HCT116 (cell line): ENCODE results near the gene MPEG1. TPM values are rescaled to one million over a fixed set of nuclear protein-coding genes. Genes with fewer than 3 reads are reported as not detected.

ENCODE experiments used
- ATAC-seq: fragments of 200-7000 bp; cut with Tn5 transposase; 2 replicates; pipeline ENCODE4 v1.9.1; 2020; ENCODE audit warnings: mild to moderate bottlenecking, moderate library complexity
- BruUV-seq: library from RNA; stranded (reverse); fragments of 400-500 nt; replicated peaks from 2 replicates; lab custom pipeline; 2021; lab: Mats Ljungman, UMichigan
- CTCF ChIA-PET: fragments of 300-600 bp; sonication (Branson Sonifier 250); formaldehyde crosslinking; loops from one replicate; lab custom pipeline; 2021; ENCODE audit warnings: antibody characterized with exemption; lab: Charles Lee
- POLR2A ChIA-PET: fragments of 300-600, 350-600 bp; sonication (Branson Sonifier 250); formaldehyde crosslinking; loops from one replicate; lab custom pipeline; 2021; ENCODE audit warnings: antibody characterized with exemption; lab: Charles Lee
- RAD21 ChIA-PET, 2 experiments: fragments of 300-600 bp; sonication (Branson Sonifier 250); formaldehyde crosslinking; loops; one replicate each; lab custom pipeline; 2023; ENCODE audit warnings: low total read pairs in 2 of 2; ENCODE audit not compliant: uncharacterized antibody in 2 of 2, unreplicated experiment in 2 of 2, low non-redundant PET in 1 of 2; lab: Charles Lee
- DNase-seq: peaks from one replicate; pipeline ENCODE4 v3.0.0-alpha.2; 2010; ENCODE audit warnings: low read depth, low spot score
- H2AFZ ChIP-seq: fragments of 200-600 bp; shearing (Covaris generic), sonication (generic); 2 replicates; pipeline ENCODE4 v1.6.1; 2017; ENCODE audit warnings: low read depth, mixed run types, mixed read lengths, antibody characterized with exemption, low read length; ENCODE audit not compliant: poor library complexity, severe bottlenecking
- H3K27ac ChIP-seq: 2 replicates; pipeline ENCODE4 v1.5.1; 2012; ENCODE audit warnings: low read depth, low read length
- H3K27me3 ChIP-seq: fragments of 200-600 bp; sonication (generic); 2 replicates; pipeline ENCODE4 v1.6.1; 2016; ENCODE audit warnings: mixed run types, low read length, mixed read lengths; ENCODE audit not compliant: insufficient read depth
- H3K36me3 ChIP-seq, 2 experiments: fragments of 200-500 bp in 1 of 2; fragments of 200-600 bp in 1 of 2; sonication (Bioruptor generic) in 1 of 2; sonication (generic) in 1 of 2; 2 replicates each; pipeline versions ENCODE4 v1.5.1 to v1.6.1; 2014 to 2016; ENCODE audit warnings: low read length in 2 of 2, inconsistent platforms in 1 of 2, mixed read lengths in 1 of 2, mixed run types in 1 of 2; ENCODE audit not compliant: insufficient read depth in 2 of 2, control insufficient read depth in 1 of 2
- H3K4me1 ChIP-seq, 2 experiments: fragments of 200-600 bp in 1 of 2; sonication (generic) in 1 of 2; 2 replicates each; pipeline versions ENCODE4 v1.5.1 to v1.6.1; 2012 to 2017; ENCODE audit warnings: low read length in 2 of 2, inconsistent platforms in 1 of 2, mild to moderate bottlenecking in 1 of 2, mixed read lengths in 1 of 2, mixed run types in 1 of 2, moderate library complexity in 1 of 2; ENCODE audit not compliant: insufficient read depth in 2 of 2, control insufficient read depth in 1 of 2
- H3K4me2 ChIP-seq: fragments of 200-600 bp; sonication (generic); 2 replicates; pipeline ENCODE4 v1.6.1; 2017; ENCODE audit warnings: mixed run types, low read length, mixed read lengths
- H3K4me3 ChIP-seq, 2 experiments: fragments of 200-600 bp in 1 of 2; sonication (generic) in 1 of 2; replicated peaks in 1 of 2; 2 replicates each; pipeline ENCODE4 v1.5.1; 2011 to 2016; ENCODE audit warnings: low read length in 2 of 2, control low read depth in 1 of 2, low read depth in 1 of 2, mild to moderate bottlenecking in 1 of 2, mixed read lengths in 1 of 2, mixed run types in 1 of 2
- H3K79me2 ChIP-seq: fragments of 200-600 bp; sonication (generic); 2 replicates; pipeline ENCODE4 v1.6.1; 2017; ENCODE audit warnings: mild to moderate bottlenecking, mixed run types, low read length, moderate library complexity, mixed read lengths; ENCODE audit not compliant: insufficient read depth
- H3K9ac ChIP-seq: fragments of 200-600 bp; sonication (generic); 2 replicates; pipeline ENCODE4 v1.6.1; 2016; ENCODE audit warnings: low read length, mixed read lengths
- H3K9me2 ChIP-seq: fragments of 200-600 bp; sonication (generic), shearing (Covaris generic); 2 replicates; pipeline ENCODE4 v1.6.1; 2017; ENCODE audit warnings: mixed run types, mild to moderate bottlenecking, moderate library complexity; ENCODE audit not compliant: insufficient read depth
- H3K9me3 ChIP-seq, 2 experiments: fragments of 200-500 bp in 1 of 2; fragments of 200-600 bp in 1 of 2; sonication (Bioruptor generic) in 1 of 2; sonication (generic) in 1 of 2; 2 replicates each; pipeline ENCODE4 v1.6.1; 2014 to 2017; ENCODE audit warnings: low read length in 2 of 2, mixed read lengths in 2 of 2, inconsistent platforms in 1 of 2, low read depth in 1 of 2, mild to moderate bottlenecking in 1 of 2, mixed run types in 1 of 2, moderate library complexity in 1 of 2; ENCODE audit not compliant: control insufficient read depth in 1 of 2, insufficient read depth in 1 of 2
- H4K20me1 ChIP-seq: fragments of 200-600 bp; sonication (generic), shearing (Covaris generic); 2 replicates; pipeline ENCODE4 v1.6.1; 2017; ENCODE audit warnings: mixed run types, mild to moderate bottlenecking, moderate library complexity; ENCODE audit not compliant: insufficient read depth
- CBX3 ChIP-seq: IDR thresholded peaks from 2 replicates; pipeline ENCODE4 v1.6.1; 2012; ENCODE audit warnings: low read depth
- ELF1 ChIP-seq: IDR thresholded peaks from 2 replicates; pipeline ENCODE4 v1.6.1; 2012; ENCODE audit warnings: low read depth, borderline replicate concordance
- EZH2 ChIP-seq: fragments of 200-600 bp; sonication (generic); IDR thresholded peaks from 2 replicates; pipeline ENCODE4 v1.6.1; 2017; ENCODE audit warnings: antibody characterized with exemption, mixed run types
- EZH2phosphoT487 ChIP-seq: fragments of 200-600 bp; IDR thresholded peaks from 2 replicates; pipeline ENCODE4 v1.6.1; 2018; ENCODE audit warnings: antibody characterized with exemption, borderline replicate concordance
- FOSL1 ChIP-seq: IDR thresholded peaks from 2 replicates; pipeline ENCODE4 v1.6.1; 2012; ENCODE audit warnings: low read depth
- JUND ChIP-seq: IDR thresholded peaks from 2 replicates; pipeline ENCODE4 v1.6.1; 2012
- POLR2AphosphoS5 ChIP-seq: IDR thresholded peaks from 2 replicates; pipeline ENCODE4 v1.6.1; 2011; ENCODE audit warnings: mild to moderate bottlenecking, low read depth, low read length, moderate library complexity
- SP1 ChIP-seq: IDR thresholded peaks from 2 replicates; pipeline ENCODE4 v1.6.1; 2012; ENCODE audit warnings: low read depth
- TCF7L2 ChIP-seq: IDR thresholded peaks from 2 replicates; pipeline ENCODE4 v1.7.0; 2011; ENCODE audit warnings: borderline replicate concordance, inconsistent platforms; ENCODE audit not compliant: insufficient read depth, insufficient read length; ENCODE audit errors: extremely low read depth
- YY1 ChIP-seq: IDR thresholded peaks from 2 replicates; pipeline ENCODE4 v1.6.1; 2011; ENCODE audit warnings: low read length, low read depth, moderate library complexity, mild to moderate bottlenecking; ENCODE audit not compliant: insufficient replicate concordance; ENCODE audit errors: extremely low read depth
- ZNF274 ChIP-seq: fragments of 200-500 bp; sonication (Bioruptor generic); IDR thresholded peaks from 2 replicates; pipeline ENCODE4 v1.6.1; 2014; ENCODE audit warnings: mild to moderate bottlenecking, low read depth, low read length, inconsistent platforms
- intact Hi-C: fragments of 100-400 bp; cut with micrococcal nuclease; formaldehyde crosslinking; loops from 2 replicates; pipeline ENCODE4 v1.10.0; 2022
- total RNA-seq: library from RNA; stranded (reverse); gene quantifications from one replicate; pipeline ENCODE4 v1.2.1, GENCODE V29; 2021; ENCODE audit not compliant: unreplicated experiment
- TF ChIP-seq, protein P1 (sequence below): IDR thresholded peaks from 2 replicates; pipeline ENCODE4 v1.6.1; 2012
- TF ChIP-seq, protein P2 (sequence below): IDR thresholded peaks from 2 replicates; pipeline ENCODE4 v1.6.1; 2012
- TF ChIP-seq, protein P3 (sequence below): IDR thresholded peaks from 2 replicates; pipeline ENCODE4 v1.6.1; 2011; ENCODE audit warnings: mild to moderate bottlenecking, low read length, moderate library complexity; ENCODE audit not compliant: insufficient replicate concordance; ENCODE audit errors: extremely low read depth

The MPEG1 gene
- total RNA-seq, 1 experiment from 2014 or later: 0.07 TPM

DNA sequence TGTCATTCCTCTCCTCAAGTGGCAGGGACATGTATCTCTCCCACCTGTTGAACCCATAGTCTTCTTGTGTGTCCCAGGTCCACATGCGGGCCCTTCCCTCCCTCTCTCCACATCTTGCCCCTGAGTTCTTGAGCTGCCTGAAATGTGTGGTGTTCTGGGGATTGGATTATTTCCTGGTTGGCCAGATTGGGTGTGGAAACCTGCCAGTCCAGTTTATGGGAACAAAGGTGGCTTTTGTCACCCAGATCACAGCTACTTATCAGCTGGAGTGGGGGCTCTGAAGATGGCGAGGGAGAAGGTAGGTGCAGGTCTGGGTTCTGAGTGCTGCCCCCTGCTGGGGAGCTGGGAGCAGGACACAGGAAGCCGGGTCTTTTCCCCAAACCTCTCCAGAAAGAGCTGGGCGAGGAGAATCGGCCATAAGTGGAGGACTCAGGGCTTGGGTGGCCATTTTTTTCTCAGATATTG is 26.6 kb downstream of the MPEG1 start (continued):
- no peak for TF ChIP-seq EZH2
- TF ChIP-seq ZNF274: no peak
- TF ChIP-seq POLR2AphosphoS5: no peak

DNA sequence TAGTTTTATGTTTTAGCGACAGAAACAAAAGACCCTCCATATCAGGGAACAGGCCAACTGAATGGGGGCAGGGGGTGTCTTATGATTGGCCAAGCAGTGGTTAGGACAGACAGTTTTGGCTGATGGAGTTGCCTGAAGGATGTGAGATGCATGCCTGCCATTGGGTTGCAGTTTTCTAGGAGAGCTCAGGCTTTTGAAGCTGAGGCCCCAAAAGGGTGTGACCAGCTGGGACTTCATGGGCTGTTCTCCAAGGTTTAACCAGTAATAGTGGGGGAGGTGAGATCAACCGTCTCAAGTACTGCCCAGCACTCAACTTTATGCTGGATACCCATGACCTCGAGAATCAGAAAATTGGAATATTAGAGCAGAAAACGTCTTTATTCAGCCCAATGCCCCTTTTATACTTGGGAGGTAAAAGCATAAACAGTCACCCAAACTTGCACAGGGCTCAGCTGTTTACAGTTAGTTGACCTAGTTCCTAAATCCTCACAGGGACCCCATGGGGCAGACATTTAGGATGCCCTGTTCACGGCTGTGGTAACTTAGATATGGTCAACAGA is 27.3 kb downstream of the MPEG1 start:
- no peak for DNase-seq
- intact Hi-C loops: no loop called here
- H3K4me2 ChIP-seq: peak overlapping the region; percentile 56; the same call in 1 of the 2 replicates

DNA sequence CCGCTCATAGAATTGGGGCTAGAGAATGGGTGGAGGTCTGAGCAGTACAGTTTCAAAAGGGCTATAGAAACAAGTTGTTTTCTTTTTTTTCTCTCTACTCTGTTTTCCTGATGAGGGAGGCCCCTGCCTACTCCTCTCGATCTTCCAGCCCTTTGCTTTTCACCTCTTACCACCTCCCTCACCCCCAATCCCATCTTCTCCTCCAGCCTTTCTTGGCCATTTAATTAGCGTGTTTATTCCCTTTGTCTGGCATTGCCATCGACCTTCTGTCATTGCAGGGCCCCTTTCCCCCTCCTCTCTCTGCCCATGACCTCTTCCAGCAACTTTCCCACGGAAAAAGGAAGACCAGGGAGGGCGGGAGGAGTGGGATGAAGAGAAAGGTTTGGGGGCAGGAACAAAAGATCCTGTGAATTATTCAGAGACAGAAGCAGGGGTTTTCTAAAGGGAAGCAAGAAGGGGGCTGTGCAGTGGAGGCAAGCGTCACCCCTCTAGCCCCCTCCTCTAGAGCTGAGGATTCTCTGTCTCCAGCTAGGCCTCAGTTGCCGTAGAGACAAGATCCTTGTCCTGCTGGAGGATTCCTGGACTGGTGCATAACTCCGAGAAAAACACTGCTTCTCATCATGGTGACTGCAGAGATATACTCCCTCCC is 27.9 kb downstream of the MPEG1 start:
- Histone ChIP-seq H3K4me2 (no peak overlapping the region), H3K9me3 (no peaks in the 10 kb centered on the region), H3K27me3 (no peaks in the 10 kb centered on the region), H3K4me3 (no peak overlapping the region), H3K9me2 (no peaks in the 10 kb centered on the region), H3K79me2 (no peaks in the 10 kb centered on the region), H4K20me1 (no peaks in the 10 kb centered on the region), H3K27ac (no peak overlapping the region), H3K9ac (no peak overlapping the region), H3K4me1 (peaks cover 13 to 20% of the 10 kb centered on the region in 2 experiments; a peak in 3 of 4 replicates), H2AFZ (no peak overlapping the region), H3K36me3 (no peaks in the 10 kb centered on the region)
- intact Hi-C loops: no loop called here
- ATAC-seq: no peak
- CTCF ChIA-PET: interaction anchor here (2.4 to 3.2 kb wide), 4 partner anchors 10 to 18 kb away, joined by 18 to 68 read pairs (median 24); partner anchors contain the start of gene DTX4
- no TSS peak for BruUV-seq
- POLR2A ChIA-PET: no interaction called here
- RAD21 ChIA-PET: no interaction called here
- DNase-seq: no peak
- TF ChIP-seq SP1 (no peak), JUND (no peak), TCF7L2 (no peak), FOSL1 (no peak), YY1 (no peak), EZH2 (no peak), EZH2phosphoT487 (no peak), POLR2AphosphoS5 (no peak)
- TF ChIP-seq, protein P1, sequence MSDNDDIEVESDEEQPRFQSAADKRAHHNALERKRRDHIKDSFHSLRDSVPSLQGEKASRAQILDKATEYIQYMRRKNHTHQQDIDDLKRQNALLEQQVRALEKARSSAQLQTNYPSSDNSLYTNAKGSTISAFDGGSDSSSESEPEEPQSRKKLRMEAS: no peak
- TF ChIP-seq, protein P2, sequence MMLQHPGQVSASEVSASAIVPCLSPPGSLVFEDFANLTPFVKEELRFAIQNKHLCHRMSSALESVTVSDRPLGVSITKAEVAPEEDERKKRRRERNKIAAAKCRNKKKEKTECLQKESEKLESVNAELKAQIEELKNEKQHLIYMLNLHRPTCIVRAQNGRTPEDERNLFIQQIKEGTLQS: no peak
- TF ChIP-seq, protein P3, sequence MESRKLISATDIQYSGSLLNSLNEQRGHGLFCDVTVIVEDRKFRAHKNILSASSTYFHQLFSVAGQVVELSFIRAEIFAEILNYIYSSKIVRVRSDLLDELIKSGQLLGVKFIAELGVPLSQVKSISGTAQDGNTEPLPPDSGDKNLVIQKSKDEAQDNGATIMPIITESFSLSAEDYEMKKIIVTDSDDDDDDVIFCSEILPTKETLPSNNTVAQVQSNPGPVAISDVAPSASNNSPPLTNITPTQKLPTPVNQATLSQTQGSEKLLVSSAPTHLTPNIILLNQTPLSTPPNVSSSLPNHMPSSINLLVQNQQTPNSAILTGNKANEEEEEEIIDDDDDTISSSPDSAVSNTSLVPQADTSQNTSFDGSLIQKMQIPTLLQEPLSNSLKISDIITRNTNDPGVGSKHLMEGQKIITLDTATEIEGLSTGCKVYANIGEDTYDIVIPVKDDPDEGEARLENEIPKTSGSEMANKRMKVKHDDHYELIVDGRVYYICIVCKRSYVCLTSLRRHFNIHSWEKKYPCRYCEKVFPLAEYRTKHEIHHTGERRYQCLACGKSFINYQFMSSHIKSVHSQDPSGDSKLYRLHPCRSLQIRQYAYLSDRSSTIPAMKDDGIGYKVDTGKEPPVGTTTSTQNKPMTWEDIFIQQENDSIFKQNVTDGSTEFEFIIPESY: no peak

More for the DNA sequence above, 27.3 kb downstream of the MPEG1 start:
- H3K9me2 ChIP-seq: no peaks in the 10 kb centered on the region
- POLR2A ChIA-PET: no interaction called here
- no TSS peak for BruUV-seq
- H3K79me2 ChIP-seq: no peaks in the 10 kb centered on the region
- peaks cover 13 to 20% of the 10 kb centered on the region in 2 experiments; a peak in 3 of 4 replicates for H3K4me1 ChIP-seq
- H3K9me3 ChIP-seq: no peaks in the 10 kb centered on the region
- H3K4me3 ChIP-seq: no peak overlapping the region
- H3K27ac ChIP-seq: no peak overlapping the region; the same call in 1 of the 2 replicates
- H2AFZ ChIP-seq: no peak overlapping the region
- H3K36me3 ChIP-seq: no peaks in the 10 kb centered on the region
- CTCF ChIA-PET: interaction anchor here (0.6 to 3.2 kb wide), 12 partner anchors 11 to 41 kb away, joined by 3 to 68 read pairs (median 9); partner anchors contain the start of genes DTX4 and MPEG1
- ATAC-seq: no peak
- H4K20me1 ChIP-seq: no peaks in the 10 kb centered on the region
- H3K27me3 ChIP-seq: no peaks in the 10 kb centered on the region
- H3K9ac ChIP-seq: no peak overlapping the region
- RAD21 ChIA-PET: interaction anchor here in 1 of 2 experiments (1.5 kb wide), 1 partner anchor 14 kb away, joined by 6 read pairs; the partner anchor contains the start of gene DTX4
- no peak for TF ChIP-seq ELF1
- TF ChIP-seq CBX3: no peak
